ENCODE data around the gene CALML5. TPM values are rescaled to one million over a fixed set of nuclear protein-coding genes. Genes with fewer than 3 reads are reported as not detected.

The CALML5 gene
- total RNA-seq, 1 donor from 2014 or later = not detected

- Histone ChIP-seq H3K36me3 (peaks cover 16 to 23% of the 10 kb centered on the region in 2 donors), H3K4me3 (peak overlapping the region; percentile 74), H3K4me1 (peaks cover 0 to 19% of the 10 kb centered on the region in 2 donors), H3K9me3 (no peaks in the 10 kb centered on the region), H3K27me3 (no peaks in the 10 kb centered on the region), H3K27ac (peak overlapping the region; percentile 71 to 78)
- no peak for DNase-seq (ENCODE audit: low spot score in 2 of 2)
- TF ChIP-seq, protein P1, sequence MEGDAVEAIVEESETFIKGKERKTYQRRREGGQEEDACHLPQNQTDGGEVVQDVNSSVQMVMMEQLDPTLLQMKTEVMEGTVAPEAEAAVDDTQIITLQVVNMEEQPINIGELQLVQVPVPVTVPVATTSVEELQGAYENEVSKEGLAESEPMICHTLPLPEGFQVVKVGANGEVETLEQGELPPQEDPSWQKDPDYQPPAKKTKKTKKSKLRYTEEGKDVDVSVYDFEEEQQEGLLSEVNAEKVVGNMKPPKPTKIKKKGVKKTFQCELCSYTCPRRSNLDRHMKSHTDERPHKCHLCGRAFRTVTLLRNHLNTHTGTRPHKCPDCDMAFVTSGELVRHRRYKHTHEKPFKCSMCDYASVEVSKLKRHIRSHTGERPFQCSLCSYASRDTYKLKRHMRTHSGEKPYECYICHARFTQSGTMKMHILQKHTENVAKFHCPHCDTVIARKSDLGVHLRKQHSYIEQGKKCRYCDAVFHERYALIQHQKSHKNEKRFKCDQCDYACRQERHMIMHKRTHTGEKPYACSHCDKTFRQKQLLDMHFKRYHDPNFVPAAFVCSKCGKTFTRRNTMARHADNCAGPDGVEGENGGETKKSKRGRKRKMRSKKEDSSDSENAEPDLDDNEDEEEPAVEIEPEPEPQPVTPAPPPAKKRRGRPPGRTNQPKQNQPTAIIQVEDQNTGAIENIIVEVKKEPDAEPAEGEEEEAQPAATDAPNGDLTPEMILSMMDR (IDR thresholded peaks at IDR 0.05) = no peak
- intact Hi-C loops (cut with DNase I) = loop anchor here (2.0 to 10.0 kb wide), 4 partner anchors 37 to 366 kb away; partner anchors contain the start of genes GDI2 and NET1
Observed at GRCh38 chr10:5449227-5449626, 50.1 kb downstream of the CALML5 start.

Other genes starting within 250 kb of the CALML5 start
- gene UCN3, start 134.6 kb downstream of the CALML5 start, total RNA-seq = not detected
- gene TUBAL3, start 94.7 kb downstream of the CALML5 start, total RNA-seq = not detected
- gene NET1, start 87.0 kb downstream of the CALML5 start, total RNA-seq = 95.9 TPM
- not detected for gene CALML3, start 25.4 kb upstream of the CALML5 start, total RNA-seq
- 15.3 TPM for gene ASB13, start 167.0 kb upstream of the CALML5 start, total RNA-seq
- gene TASOR2, start 185.3 kb upstream of the CALML5 start, total RNA-seq = 12.2 TPM

Data from ascending aorta (tissue), 2 donors.